ENCODE measurements around the gene LGALS3BP. TPM values are rescaled to one million over a fixed set of nuclear protein-coding genes. Genes with fewer than 3 reads are reported as not detected.

The LGALS3BP gene
- total RNA-seq, 1 experiment from 2014 or later, result 69.8 TPM

GRCh38 chr17:78998311-78999055 lies 18.8 kb upstream of the LGALS3BP start:
- no peak overlapping the region for H3K4me3 Mint-ChIP-seq
- Histone ChIP-seq H2AK5ac (ENCODE audit: insufficient read length, low read length) (no peak overlapping the region), H4K5ac (ENCODE audit: insufficient read length, low read depth, low read length) (no peak overlapping the region), H2BK5ac (ENCODE audit: insufficient read length, low read length) (no peak overlapping the region), H3K79me2 (ENCODE audit: insufficient read depth, low read length) (no peaks in the 10 kb centered on the region), H3T11ph (ENCODE audit: low read length) (no peak overlapping the region), H2BK120ac (ENCODE audit: low read depth, low read length, poor library complexity, severe bottlenecking) (no peak overlapping the region), H3K27ac (ENCODE audit: insufficient read length, low read depth, low read length) (no peak overlapping the region), H4K8ac (replicated peaks; ENCODE audit: insufficient read length, low read depth, low read length) (no peak overlapping the region), H3K56ac (ENCODE audit: insufficient read length, low read depth, low read length) (no peak overlapping the region), H3K4me1 (ENCODE audit: insufficient read depth, low read length) (no peaks in the 10 kb centered on the region), H3K18ac (ENCODE audit: insufficient read length, low read depth, low read length) (no peak overlapping the region), H3K79me1 (ENCODE audit: insufficient read depth, low read depth, low read length, poor library complexity, severe bottlenecking) (no peaks in the 10 kb centered on the region), H2BK15ac (ENCODE audit: low read depth, low read length) (no peak overlapping the region), H3K27me3 (ENCODE audit: insufficient read depth, low read length) (peaks cover 11% of the 10 kb centered on the region), H4K91ac (ENCODE audit: insufficient read length, low read depth, low read length) (no peak overlapping the region), H3K23ac (ENCODE audit: insufficient read length, low read depth, low read length) (no peak overlapping the region), H3K9me3 (ENCODE audit: control insufficient read depth, low read depth, low read length) (no peaks in the 10 kb centered on the region), H3K9ac (ENCODE audit: extremely low read depth, insufficient read length, low read length) (no peak overlapping the region), H2AFZ (ENCODE audit: low read length) (no peak overlapping the region), H3K4me2 (ENCODE audit: insufficient read depth, insufficient read length, low read length) (no peak overlapping the region), H2BK12ac (ENCODE audit: insufficient read length, low read depth, low read length) (no peak overlapping the region), H3K4ac (ENCODE audit: low read depth, low read length) (no peak overlapping the region), H4K20me1 (ENCODE audit: control insufficient read depth, insufficient read depth, insufficient read length) (no peaks in the 10 kb centered on the region), H3K23me2 (ENCODE audit: insufficient read length, low read depth, low read length, poor library complexity, severe bottlenecking) (no peaks in the 10 kb centered on the region), H3K14ac (ENCODE audit: insufficient read depth, low read length) (no peak overlapping the region), H2BK20ac (ENCODE audit: low read depth, low read length, poor library complexity, severe bottlenecking) (no peak overlapping the region)
- peaks cover 70% of the 10 kb centered on the region for H3K27me3 Mint-ChIP-seq (ENCODE audit: low read depth)
- TF ChIP-seq CTCF (conservative IDR thresholded peaks at IDR 0.05), result no peak
- H3K36me3 Mint-ChIP-seq (ENCODE audit: insufficient read depth in 1 of 3, low read depth in 3 of 3), result peaks cover 7 to 59% (median 25%) of the 10 kb centered on the region in 3 experiments; a peak in 6 of 7 replicates
- no peaks in the 10 kb centered on the region for H3K4me1 Mint-ChIP-seq
- no CpG with 5 or more reads among the region's 28 CpGs for WGBS (ENCODE audit: extremely low coverage, insufficient read length, low lambda C conversion rate)
- H3K9me3 Mint-ChIP-seq, result no peaks in the 10 kb centered on the region
- no peak overlapping the region for H3K27ac Mint-ChIP-seq
- DNase-seq, result no peak
